Loucy (cell line): ENCODE measurements around the gene ARHGAP22.

Experiments
- H2AFZ ChIP-seq: fragments of 200-600 bp; sonication (generic); 2 replicates; pipeline ENCODE4 v1.6.0; 2016; ENCODE audit warnings: antibody characterized with exemption, mild to moderate bottlenecking, low read length, moderate library complexity
- H3F3A ChIP-seq: fragments of 200-600 bp; 2 replicates; pipeline ENCODE4 v1.6.0; 2016; ENCODE audit warnings: antibody characterized with exemption, low read depth, mild to moderate bottlenecking
- H3K27me3 ChIP-seq: fragments of 200-600 bp; sonication (generic); 2 replicates; pipeline ENCODE4 v1.6.1; 2014; ENCODE audit warnings: low read length, mild to moderate bottlenecking; ENCODE audit not compliant: insufficient read depth, poor library complexity, severe bottlenecking
- H3K36me3 ChIP-seq: fragments of 200-600 bp; sonication (generic); 2 replicates; pipeline ENCODE4 v1.6.1; 2016; ENCODE audit warnings: low read length; ENCODE audit not compliant: insufficient read depth
- H3K4me1 ChIP-seq: fragments of 200-600 bp; sonication (generic); 2 replicates; pipeline ENCODE4 v1.5.1; 2014; ENCODE audit warnings: low read length, mild to moderate bottlenecking; ENCODE audit not compliant: insufficient read depth, poor library complexity, severe bottlenecking
- H3K4me2 ChIP-seq: fragments of 200-600 bp; sonication (generic); 2 replicates; pipeline ENCODE4 v1.6.0; 2014; ENCODE audit warnings: antibody characterized with exemption, low read length, low read depth, mild to moderate bottlenecking; ENCODE audit not compliant: poor library complexity, severe bottlenecking
- H3K4me3 ChIP-seq: fragments of 200-600 bp; sonication (generic); 2 replicates; pipeline ENCODE4 v1.5.1; 2014; ENCODE audit warnings: low read length, mild to moderate bottlenecking, mixed read lengths; ENCODE audit not compliant: poor library complexity, severe bottlenecking
- H3K79me2 ChIP-seq: fragments of 200-600 bp; sonication (generic); 2 replicates; pipeline ENCODE4 v1.6.1; 2014; ENCODE audit warnings: low read length; ENCODE audit not compliant: insufficient read depth
- H3K9ac ChIP-seq: fragments of 200-600 bp; sonication (generic); 2 replicates; pipeline ENCODE4 v1.6.0; 2014; ENCODE audit warnings: mild to moderate bottlenecking, low read depth, low read length, moderate library complexity; ENCODE audit not compliant: poor library complexity, severe bottlenecking
- H3K9me2 ChIP-seq: fragments of 200-600 bp; sonication (generic); replicated peaks from 2 replicates; pipeline ENCODE4 v1.6.1; 2016; ENCODE audit warnings: low read depth, low read length, mixed read lengths
- H3K9me3 ChIP-seq: fragments of 200-600 bp; sonication (generic); 2 replicates; pipeline ENCODE4 v1.6.1; 2014; ENCODE audit warnings: mild to moderate bottlenecking, antibody characterized with exemption, low read length, low read depth; ENCODE audit not compliant: insufficient read depth
- H4K20me1 ChIP-seq: fragments of 200-600 bp; sonication (generic); 2 replicates; pipeline ENCODE4 v1.6.0; 2014; ENCODE audit warnings: antibody characterized with exemption, low read length, mild to moderate bottlenecking; ENCODE audit not compliant: insufficient read depth, poor library complexity, severe bottlenecking
- EZH2phosphoT487 ChIP-seq: fragments of 200-600 bp; IDR thresholded peaks from 2 replicates; pipeline ENCODE4 v1.6.1; 2018; ENCODE audit warnings: antibody characterized with exemption, mild to moderate bottlenecking, moderate library complexity, borderline replicate concordance
- TF ChIP-seq, protein P1 (sequence below): fragments of 200-600 bp; sonication (generic); conservative IDR thresholded peaks from 2 replicates; pipeline ENCODE4 v1.5.1; 2014; ENCODE audit warnings: mild to moderate bottlenecking, antibody characterized with exemption, low read length

The ARHGAP22 gene

GRCh38 chr10:48490571-48490940 lies 114.3 kb downstream of the ARHGAP22 start:
- no peaks in the 10 kb centered on the region for H4K20me1 ChIP-seq
- no peaks in the 10 kb centered on the region for H3K9me3 ChIP-seq
- H3K9me2 ChIP-seq, result no peaks in the 10 kb centered on the region
- H2AFZ ChIP-seq, result no peak overlapping the region
- no peak overlapping the region for H3K9ac ChIP-seq
- no peaks in the 10 kb centered on the region for H3K36me3 ChIP-seq
- H3K4me1 ChIP-seq, result peaks cover 20% of the 10 kb centered on the region
- TF ChIP-seq, protein P1, sequence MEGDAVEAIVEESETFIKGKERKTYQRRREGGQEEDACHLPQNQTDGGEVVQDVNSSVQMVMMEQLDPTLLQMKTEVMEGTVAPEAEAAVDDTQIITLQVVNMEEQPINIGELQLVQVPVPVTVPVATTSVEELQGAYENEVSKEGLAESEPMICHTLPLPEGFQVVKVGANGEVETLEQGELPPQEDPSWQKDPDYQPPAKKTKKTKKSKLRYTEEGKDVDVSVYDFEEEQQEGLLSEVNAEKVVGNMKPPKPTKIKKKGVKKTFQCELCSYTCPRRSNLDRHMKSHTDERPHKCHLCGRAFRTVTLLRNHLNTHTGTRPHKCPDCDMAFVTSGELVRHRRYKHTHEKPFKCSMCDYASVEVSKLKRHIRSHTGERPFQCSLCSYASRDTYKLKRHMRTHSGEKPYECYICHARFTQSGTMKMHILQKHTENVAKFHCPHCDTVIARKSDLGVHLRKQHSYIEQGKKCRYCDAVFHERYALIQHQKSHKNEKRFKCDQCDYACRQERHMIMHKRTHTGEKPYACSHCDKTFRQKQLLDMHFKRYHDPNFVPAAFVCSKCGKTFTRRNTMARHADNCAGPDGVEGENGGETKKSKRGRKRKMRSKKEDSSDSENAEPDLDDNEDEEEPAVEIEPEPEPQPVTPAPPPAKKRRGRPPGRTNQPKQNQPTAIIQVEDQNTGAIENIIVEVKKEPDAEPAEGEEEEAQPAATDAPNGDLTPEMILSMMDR, result no peak
- TF ChIP-seq EZH2phosphoT487, result no peak
- H3K27me3 ChIP-seq, result no peaks in the 10 kb centered on the region
- no peaks in the 10 kb centered on the region for H3F3A ChIP-seq
- no peak overlapping the region for H3K4me2 ChIP-seq
- no peak overlapping the region for H3K4me3 ChIP-seq
- H3K79me2 ChIP-seq, result no peaks in the 10 kb centered on the region

DNA sequence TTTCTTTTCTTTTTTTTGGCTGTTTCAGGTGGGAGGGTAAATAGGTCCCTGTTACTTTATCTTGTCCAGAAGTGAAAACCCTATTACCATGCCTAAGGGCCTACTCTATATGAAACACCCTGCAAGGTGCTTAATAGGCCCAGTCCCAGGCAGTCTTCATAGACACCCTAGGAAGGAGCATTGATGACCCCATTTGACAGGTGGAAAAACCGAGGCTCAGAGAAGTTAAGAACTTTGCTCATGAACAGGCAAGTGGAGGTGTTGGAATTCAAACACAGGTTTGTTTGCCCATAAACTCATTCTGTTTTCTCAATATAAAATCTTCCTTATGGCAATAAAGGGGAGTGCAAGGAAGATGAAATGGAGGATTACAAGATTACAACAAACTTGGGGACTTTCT lies 115.8 kb downstream of the ARHGAP22 start:
- H3K9me3 ChIP-seq, result no peaks in the 10 kb centered on the region
- no peaks in the 10 kb centered on the region for H4K20me1 ChIP-seq
- TF ChIP-seq, protein P1, result no peak
- no peak for TF ChIP-seq EZH2phosphoT487
- no peaks in the 10 kb centered on the region for H3F3A ChIP-seq
- no peaks in the 10 kb centered on the region for H3K9me2 ChIP-seq
- no peak overlapping the region for H3K9ac ChIP-seq
- H3K4me3 ChIP-seq, result no peak overlapping the region
- no peak overlapping the region for H2AFZ ChIP-seq
- no peak overlapping the region for H3K4me2 ChIP-seq
- no peaks in the 10 kb centered on the region for H3K79me2 ChIP-seq
- no peaks in the 10 kb centered on the region for H3K27me3 ChIP-seq
- peaks cover 11% of the 10 kb centered on the region for H3K4me1 ChIP-seq
- no peaks in the 10 kb centered on the region for H3K36me3 ChIP-seq

DNA sequence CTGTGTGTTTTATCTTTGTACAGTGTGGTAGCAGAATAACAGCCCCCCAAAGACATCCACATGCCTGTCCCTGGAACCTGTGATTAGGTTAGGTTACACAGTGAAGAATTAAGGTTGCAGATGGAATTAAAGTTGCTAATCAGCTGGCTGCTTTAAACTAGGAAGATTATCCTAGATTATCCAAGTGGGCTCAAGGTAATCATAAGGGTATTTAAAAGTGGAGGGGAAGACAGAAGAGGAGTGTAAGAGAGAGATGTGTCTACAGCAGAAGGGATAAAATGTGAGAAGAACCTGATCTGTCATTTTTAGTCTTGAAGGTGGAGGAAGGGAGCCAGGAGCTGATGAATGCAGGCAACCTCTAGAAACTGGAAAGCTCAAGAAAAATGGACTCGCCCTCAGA lies 117.6 kb downstream of the ARHGAP22 start:
- TF ChIP-seq EZH2phosphoT487, result no peak
- TF ChIP-seq, protein P1, result no peak

More for the DNA sequence above, 117.6 kb downstream of the ARHGAP22 start:
- Histone ChIP-seq H3K4me1 (peaks cover 6% of the 10 kb centered on the region), H3K36me3 (no peaks in the 10 kb centered on the region), H3K9me2 (no peaks in the 10 kb centered on the region), H3K4me2 (no peak overlapping the region), H3K27me3 (no peaks in the 10 kb centered on the region), H4K20me1 (no peaks in the 10 kb centered on the region), H3K9me3 (no peaks in the 10 kb centered on the region), H3F3A (no peaks in the 10 kb centered on the region), H3K4me3 (no peak overlapping the region), H3K79me2 (no peaks in the 10 kb centered on the region), H2AFZ (no peak overlapping the region), H3K9ac (no peak overlapping the region)
